Measurements from ENCODE around the gene CNNM1. TPM values are rescaled to one million over a fixed set of nuclear protein-coding genes. Genes with fewer than 3 reads are reported as not detected.

Gene CNNM1
- total RNA-seq, 1 donor from 2014 or later: not detected

DNA sequence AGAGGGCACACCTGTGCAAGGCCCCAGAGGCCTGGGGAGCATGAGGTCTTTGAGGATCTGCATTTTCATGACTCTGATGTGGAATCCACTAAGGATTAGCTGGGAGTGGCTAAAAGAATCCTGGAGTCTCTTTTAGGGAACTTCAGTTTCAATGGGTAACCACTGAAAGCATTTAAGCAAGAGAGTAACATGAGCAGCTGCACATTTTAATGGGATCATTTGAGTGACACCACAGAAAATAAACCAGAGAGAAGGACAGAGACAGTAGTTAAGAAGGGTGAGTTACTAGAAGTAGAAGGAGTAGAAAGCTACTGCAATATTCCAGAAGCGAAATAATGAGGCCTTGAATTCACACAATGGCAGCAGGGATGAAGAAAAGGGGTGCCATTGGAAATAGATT, 96.0 kb downstream of the CNNM1 start:
- intact Hi-C loops (cut with DNase I): no loop called here
- Histone ChIP-seq H3K36me3 (peaks cover 11 to 14% of the 10 kb centered on the region in 2 donors), H3K9me3 (no peaks in the 10 kb centered on the region), H3K27ac (no peak overlapping the region), H3K27me3 (no peaks in the 10 kb centered on the region), H3K4me1 (peaks cover 0 to 5% of the 10 kb centered on the region in 2 donors), H3K4me3 (no peak overlapping the region)
- TF ChIP-seq, protein P1, sequence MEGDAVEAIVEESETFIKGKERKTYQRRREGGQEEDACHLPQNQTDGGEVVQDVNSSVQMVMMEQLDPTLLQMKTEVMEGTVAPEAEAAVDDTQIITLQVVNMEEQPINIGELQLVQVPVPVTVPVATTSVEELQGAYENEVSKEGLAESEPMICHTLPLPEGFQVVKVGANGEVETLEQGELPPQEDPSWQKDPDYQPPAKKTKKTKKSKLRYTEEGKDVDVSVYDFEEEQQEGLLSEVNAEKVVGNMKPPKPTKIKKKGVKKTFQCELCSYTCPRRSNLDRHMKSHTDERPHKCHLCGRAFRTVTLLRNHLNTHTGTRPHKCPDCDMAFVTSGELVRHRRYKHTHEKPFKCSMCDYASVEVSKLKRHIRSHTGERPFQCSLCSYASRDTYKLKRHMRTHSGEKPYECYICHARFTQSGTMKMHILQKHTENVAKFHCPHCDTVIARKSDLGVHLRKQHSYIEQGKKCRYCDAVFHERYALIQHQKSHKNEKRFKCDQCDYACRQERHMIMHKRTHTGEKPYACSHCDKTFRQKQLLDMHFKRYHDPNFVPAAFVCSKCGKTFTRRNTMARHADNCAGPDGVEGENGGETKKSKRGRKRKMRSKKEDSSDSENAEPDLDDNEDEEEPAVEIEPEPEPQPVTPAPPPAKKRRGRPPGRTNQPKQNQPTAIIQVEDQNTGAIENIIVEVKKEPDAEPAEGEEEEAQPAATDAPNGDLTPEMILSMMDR (IDR thresholded peaks at IDR 0.05): no peak
- no peak for DNase-seq (ENCODE audit: low spot score in 2 of 2)

DNA sequence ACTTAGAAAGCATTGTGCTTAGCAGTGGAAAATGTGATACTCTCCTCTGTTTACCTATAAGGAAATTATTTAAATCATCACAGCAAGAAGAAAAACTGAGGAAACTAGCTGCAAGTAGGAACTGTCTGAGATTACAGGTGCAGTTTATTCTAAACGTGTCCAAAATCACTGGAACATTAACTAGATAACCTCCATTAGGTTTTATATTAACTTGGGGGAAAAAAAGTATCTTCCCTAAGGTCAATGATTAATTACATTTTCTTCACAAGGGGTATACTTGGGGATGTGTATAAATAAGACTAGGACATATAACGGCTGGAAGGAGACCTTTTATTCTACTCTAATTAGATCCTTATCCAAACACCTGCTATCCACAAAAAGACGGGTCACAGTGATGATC, 97.5 kb downstream of the CNNM1 start:
- TF ChIP-seq, protein P1 (IDR thresholded peaks at IDR 0.05): no peak
- intact Hi-C loops (cut with DNase I): no loop called here
- Histone ChIP-seq H3K4me3 (no peak overlapping the region), H3K9me3 (no peaks in the 10 kb centered on the region), H3K4me1 (peaks cover 4 to 8% of the 10 kb centered on the region in 2 donors), H3K36me3 (peaks cover 4 to 7% of the 10 kb centered on the region in 2 donors), H3K27ac (no peak overlapping the region), H3K27me3 (no peaks in the 10 kb centered on the region)
- DNase-seq (ENCODE audit: low spot score in 2 of 2): no peak

DNA sequence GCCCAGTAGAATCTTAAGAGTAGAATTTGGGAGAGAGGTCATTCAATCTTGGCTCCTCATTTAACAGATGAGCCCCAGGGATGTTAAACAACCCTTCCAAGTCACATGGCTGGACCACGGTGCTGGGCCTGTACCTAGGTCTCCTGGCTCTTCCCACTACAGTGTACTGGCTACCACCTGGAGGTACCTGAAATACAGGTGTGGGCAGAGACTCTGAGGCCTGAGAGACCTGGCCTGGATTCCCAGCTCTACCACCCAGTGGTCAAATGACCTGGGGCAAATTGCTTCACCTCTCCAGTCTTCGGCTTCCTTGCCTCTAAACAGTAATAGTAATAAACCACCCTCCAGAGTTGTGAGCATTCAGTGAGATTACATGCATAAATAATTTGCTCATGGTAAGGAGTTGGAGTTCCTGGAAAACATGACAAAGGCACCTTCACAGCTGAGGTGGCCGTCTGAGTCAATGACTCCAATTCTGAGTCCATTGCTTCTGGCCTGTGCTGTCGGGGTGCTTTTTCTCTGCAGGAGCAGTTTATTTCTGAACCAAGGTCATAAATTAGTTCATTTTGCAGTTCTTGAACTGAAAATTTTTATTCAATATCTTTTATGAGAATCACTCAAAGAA, 98.5 kb downstream of the CNNM1 start:
- H3K27me3 ChIP-seq: no peaks in the 10 kb centered on the region
- DNase-seq (ENCODE audit: low spot score in 2 of 2): no peak
- TF ChIP-seq, protein P1 (IDR thresholded peaks at IDR 0.05): no peak
- no peaks in the 10 kb centered on the region for H3K9me3 ChIP-seq
- intact Hi-C loops (cut with DNase I): no loop called here
- peaks cover 4 to 7% of the 10 kb centered on the region in 2 donors for H3K36me3 ChIP-seq
- no peak overlapping the region for H3K27ac ChIP-seq
- peaks cover 7 to 10% of the 10 kb centered on the region in 2 donors for H3K4me1 ChIP-seq
- H3K4me3 ChIP-seq: no peak overlapping the region

DNA sequence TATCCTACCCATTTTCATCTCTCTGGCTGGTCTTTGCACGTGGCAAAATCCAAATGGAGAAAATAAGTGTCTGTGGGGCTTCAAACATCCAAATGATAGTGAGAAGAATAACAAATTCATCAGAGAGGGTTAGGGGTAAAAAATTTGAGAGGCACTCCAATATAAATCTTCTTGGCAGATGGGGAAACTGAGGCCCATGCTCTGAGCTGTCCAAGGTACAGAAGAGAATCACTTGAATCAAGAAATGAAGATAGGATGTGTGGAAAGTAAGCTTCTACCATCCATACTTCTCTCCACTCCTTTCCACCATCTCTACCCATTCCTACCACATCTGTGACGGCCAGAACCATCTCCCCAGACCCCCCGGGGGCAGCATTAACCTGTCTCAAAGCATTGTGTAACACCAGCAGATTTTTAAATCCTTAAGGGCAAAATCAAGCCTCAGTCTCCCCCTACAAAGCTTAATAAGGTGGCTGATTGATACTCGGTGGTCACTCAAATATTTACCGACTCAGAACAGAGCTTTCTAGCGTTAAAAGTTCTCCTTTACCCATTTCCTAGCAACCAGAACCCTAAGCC, 100.5 kb downstream of the CNNM1 start:
- TF ChIP-seq, protein P1 (IDR thresholded peaks at IDR 0.05): no peak
- H3K4me3 ChIP-seq: peak overlapping the region; percentile 72 to 96
- intact Hi-C loops (cut with DNase I): loop anchor here (1.0 to 10.0 kb wide), 7 partner anchors 191 to 1292 kb away; partner anchors contain the start of genes COX15, CUTC, ENTPD7 and ERLIN1

DNA sequence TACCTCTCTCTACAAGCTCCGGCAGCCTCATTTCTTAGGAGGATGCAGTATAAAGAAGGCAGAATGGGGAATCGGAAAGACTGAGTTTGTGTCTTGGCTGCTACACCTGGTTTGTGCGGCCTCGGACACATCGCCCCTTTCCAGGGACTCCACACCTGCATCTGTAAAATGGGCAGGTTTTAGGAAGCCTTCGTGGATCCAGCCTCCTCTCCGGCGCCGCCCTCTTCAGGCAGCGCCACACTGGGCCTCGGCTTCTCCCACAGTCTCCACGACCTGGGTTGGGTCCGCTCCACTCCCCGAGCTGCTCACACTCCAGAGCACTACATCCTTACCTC, 100.9 kb downstream of the CNNM1 start:
- peaks cover under 1 to 5% of the 10 kb centered on the region in 2 donors for H3K36me3 ChIP-seq
- intact Hi-C loops (cut with DNase I): loop anchor here (1.0 to 10.0 kb wide), 7 partner anchors 190 to 1293 kb away; partner anchors contain the start of genes COX15, CUTC, ENTPD7 and ERLIN1
- no peak for DNase-seq (ENCODE audit: low spot score in 2 of 2)
- H3K27me3 ChIP-seq: no peaks in the 10 kb centered on the region
- peak overlapping the region; percentile 74 to 77 for H3K27ac ChIP-seq
- H3K4me1 ChIP-seq: peaks cover 7 to 10% of the 10 kb centered on the region in 2 donors
- peak overlapping the region; percentile 72 to 96 for H3K4me3 ChIP-seq
- TF ChIP-seq, protein P1 (IDR thresholded peaks at IDR 0.05): no peak
- H3K9me3 ChIP-seq: no peaks in the 10 kb centered on the region

More for the DNA sequence above, 100.5 kb downstream of the CNNM1 start:
- Histone ChIP-seq H3K27me3 (no peaks in the 10 kb centered on the region), H3K36me3 (peaks cover 4 to 7% of the 10 kb centered on the region in 2 donors), H3K9me3 (no peaks in the 10 kb centered on the region), H3K4me1 (peaks cover 7 to 10% of the 10 kb centered on the region in 2 donors), H3K27ac (peak overlapping the region in 1 of 2 donors; percentile 77)
- DNase-seq (ENCODE audit: low spot score in 2 of 2): no peak
